H9 (cell line): ENCODE results near the gene CROCC2. TPM values are rescaled to one million over a fixed set of nuclear protein-coding genes. Genes with fewer than 3 reads are reported as not detected.
A peak's percentile ranks its signal among the peaks of the same experiment; 100 is the strongest.

Experiments
- DNase-seq: peaks from one replicate; pipeline ENCODE4 v3.0.0-alpha.2; 2017
- H2AFZ ChIP-seq: one replicate; pipeline ENCODE4 v1.6.1; 2013; ENCODE audit warnings: mild to moderate bottlenecking, low read length, control low read depth, moderate library complexity
- H2AK5ac ChIP-seq: 2 replicates; pipeline ENCODE4 v1.6.1; 2013; ENCODE audit warnings: low read length, control low read depth, mixed read lengths; ENCODE audit not compliant: insufficient read length
- H2BK120ac ChIP-seq: one replicate; pipeline ENCODE4 v1.6.1; 2013; ENCODE audit warnings: low read depth, mild to moderate bottlenecking, low read length, control low read depth, inconsistent platforms; ENCODE audit not compliant: poor library complexity, severe bottlenecking
- H2BK12ac ChIP-seq: 2 replicates; pipeline ENCODE4 v1.6.1; 2013; ENCODE audit warnings: low read length, control low read depth, mixed read lengths, low read depth; ENCODE audit not compliant: insufficient read length
- H2BK15ac ChIP-seq: 2 replicates; pipeline ENCODE4 v1.6.1; 2013; ENCODE audit warnings: low read depth, low read length, control low read depth
- H2BK20ac ChIP-seq: one replicate; pipeline ENCODE4 v1.6.1; 2013; ENCODE audit warnings: low read depth, mild to moderate bottlenecking, low read length, control low read depth, inconsistent platforms; ENCODE audit not compliant: poor library complexity, severe bottlenecking
- H2BK5ac ChIP-seq: 2 replicates; pipeline ENCODE4 v1.6.1; 2013; ENCODE audit warnings: low read length, control low read depth, mixed read lengths; ENCODE audit not compliant: insufficient read length
- H3K14ac ChIP-seq: 2 replicates; pipeline ENCODE4 v1.6.1; 2013; ENCODE audit warnings: low read length, control low read depth; ENCODE audit not compliant: insufficient read depth
- H3K18ac ChIP-seq: 2 replicates; pipeline ENCODE4 v1.6.1; 2013; ENCODE audit warnings: low read depth, mild to moderate bottlenecking, mixed read lengths, low read length, control low read depth; ENCODE audit not compliant: insufficient read length
- H3K23ac ChIP-seq: 2 replicates; pipeline ENCODE4 v1.6.1; 2013; ENCODE audit warnings: low read length, control low read depth, mixed read lengths, low read depth; ENCODE audit not compliant: insufficient read length
- H3K23me2 ChIP-seq: 2 replicates; pipeline ENCODE4 v1.6.1; 2013; ENCODE audit warnings: low read depth, mild to moderate bottlenecking, mixed read lengths, low read length, control low read depth; ENCODE audit not compliant: insufficient read length, poor library complexity, severe bottlenecking
- H3K27ac ChIP-seq: 2 replicates; pipeline ENCODE4 v1.5.1; 2013; ENCODE audit warnings: low read length, control low read depth, mixed read lengths, low read depth; ENCODE audit not compliant: insufficient read length
- H3K27me3 ChIP-seq: 2 replicates; pipeline ENCODE4 v1.6.1; 2013; ENCODE audit warnings: low read length, control low read depth, inconsistent platforms; ENCODE audit not compliant: insufficient read depth
- H3K4ac ChIP-seq: 2 replicates; pipeline ENCODE4 v1.6.1; 2013; ENCODE audit warnings: low read depth, mild to moderate bottlenecking, control low read depth, inconsistent platforms, low read length, moderate library complexity
- H3K4me1 ChIP-seq: 2 replicates; pipeline ENCODE4 v1.6.1; 2013; ENCODE audit warnings: low read length, control low read depth, inconsistent platforms; ENCODE audit not compliant: insufficient read depth
- H3K4me2 ChIP-seq: 2 replicates; pipeline ENCODE4 v1.6.1; 2013; ENCODE audit warnings: low read length, control low read depth, mixed read lengths; ENCODE audit not compliant: insufficient read length, insufficient read depth
- H3K56ac ChIP-seq: 2 replicates; pipeline ENCODE4 v1.6.1; 2013; ENCODE audit warnings: low read depth, mild to moderate bottlenecking, mixed read lengths, low read length, control low read depth; ENCODE audit not compliant: insufficient read length
- H3K79me1 ChIP-seq: 2 replicates; pipeline ENCODE4 v1.6.1; 2013; ENCODE audit warnings: low read depth, mild to moderate bottlenecking, moderate library complexity, low read length, control low read depth, inconsistent platforms; ENCODE audit not compliant: insufficient read depth, poor library complexity, severe bottlenecking
- H3K79me2 ChIP-seq: 2 replicates; pipeline ENCODE4 v1.6.1; 2013; ENCODE audit warnings: low read length, control low read depth, inconsistent platforms; ENCODE audit not compliant: insufficient read depth
- H3K9ac ChIP-seq: 2 replicates; pipeline ENCODE4 v1.6.1; 2013; ENCODE audit warnings: low read length, control low read depth, mixed read lengths; ENCODE audit not compliant: insufficient read length; ENCODE audit errors: extremely low read depth
- H3K9me3 ChIP-seq: one replicate; pipeline ENCODE4 v1.6.1; 2013; ENCODE audit warnings: low read depth, low read length, inconsistent platforms; ENCODE audit not compliant: control insufficient read depth
- H3T11ph ChIP-seq: one replicate; pipeline ENCODE4 v1.6.1; 2013; ENCODE audit warnings: mild to moderate bottlenecking, low read length, control low read depth, inconsistent platforms
- H4K20me1 ChIP-seq: one replicate; pipeline ENCODE4 v1.6.1; 2013; ENCODE audit not compliant: control insufficient read depth, insufficient read length, insufficient read depth
- H4K5ac ChIP-seq: 2 replicates; pipeline ENCODE4 v1.6.1; 2013; ENCODE audit warnings: low read depth, mild to moderate bottlenecking, mixed read lengths, low read length, control low read depth; ENCODE audit not compliant: insufficient read length
- H4K8ac ChIP-seq: replicated peaks from 2 replicates; pipeline ENCODE4 v1.6.1; 2013; ENCODE audit warnings: low read length, control low read depth, mixed read lengths, low read depth; ENCODE audit not compliant: insufficient read length
- H4K91ac ChIP-seq: 2 replicates; pipeline ENCODE4 v1.6.1; 2013; ENCODE audit warnings: low read depth, mild to moderate bottlenecking, moderate library complexity, mixed read lengths, low read length, control low read depth; ENCODE audit not compliant: insufficient read length
- H3K27ac Mint-ChIP-seq, 3 experiments: 2 replicates in 2 of 3; 3 replicates in 1 of 3; pipeline ENCODE4 v1.8.0; 2020 to 2021; ENCODE audit warnings: mixed read lengths in 3 of 3, mild to moderate bottlenecking in 1 of 3, moderate library complexity in 1 of 3
- H3K27me3 Mint-ChIP-seq: 2 replicates; pipeline ENCODE4 v1.8.0; 2021; ENCODE audit warnings: low read depth, mild to moderate bottlenecking, moderate library complexity, mixed read lengths
- H3K36me3 Mint-ChIP-seq, 3 experiments: 2 replicates in 2 of 3; 3 replicates in 1 of 3; pipeline ENCODE4 v1.8.0; 2020 to 2021; ENCODE audit warnings: low read depth in 3 of 3, mixed read lengths in 3 of 3; ENCODE audit not compliant: insufficient read depth in 1 of 3
- H3K4me1 Mint-ChIP-seq, 2 experiments: 2 replicates each; pipeline ENCODE4 v1.8.0; 2020; ENCODE audit warnings: mixed read lengths in 2 of 2
- H3K4me3 Mint-ChIP-seq, 2 experiments: 2 replicates in 1 of 2; 3 replicates in 1 of 2; pipeline ENCODE4 v1.8.0; 2020 to 2021; ENCODE audit warnings: mild to moderate bottlenecking in 2 of 2, mixed read lengths in 2 of 2, moderate library complexity in 1 of 2
- H3K9me3 Mint-ChIP-seq, 2 experiments: 2 replicates in 1 of 2; 3 replicates in 1 of 2; pipeline ENCODE4 v1.8.0; 2020; ENCODE audit warnings: mild to moderate bottlenecking in 2 of 2, mixed read lengths in 2 of 2, moderate library complexity in 1 of 2
- CTCF ChIP-seq: fragments of 200-600 bp; sonication (generic); conservative IDR thresholded peaks from 3 replicates; pipeline ENCODE4 v1.8.0; 2021; ENCODE audit warnings: antibody characterized with exemption, mild to moderate bottlenecking
- WGBS: extraction: QIAGEN DNeasy Blood & Tissue Kit; methylation state at CpG from one replicate; pipeline ENCODE4 v1.1.7; 2013; ENCODE audit warnings: missing lambda C conversion rate, low lambda C conversion rate, mixed read lengths; ENCODE audit not compliant: insufficient read length; ENCODE audit errors: extremely low coverage; 5-methylcytosine and 5-hydroxymethylcytosine counted together
- total RNA-seq: library from RNA; stranded (reverse); gene quantifications from 2 replicates; pipeline ENCODE4 v1.2.1, GENCODE V29; 2021

CROCC2 gene
- total RNA-seq, 1 experiment from 2014 or later = not detected

- Mint-ChIP-seq H3K27me3 (no peaks in the 10 kb centered on the region; the same call in none of the 2 replicates), H3K4me3 (no peak overlapping the region; a peak in 1 of 5 replicates), H3K9me3 (peaks cover 0 to 5% of the 10 kb centered on the region in 2 experiments; a peak in 2 of 5 replicates), H3K4me1 (0 out of 4 replicates have a peak, but pooled peaks cover 0 to 6% of the 10 kb centered on the region in 2 experiments), H3K27ac (no peak overlapping the region; a peak in 2 of 7 replicates), H3K36me3 (no peaks in the 10 kb centered on the region; a peak in 2 of 7 replicates)
- no peak overlapping the region for H2BK12ac ChIP-seq
- H3K4ac ChIP-seq = no peak overlapping the region
- H3K9me3 ChIP-seq = no peaks in the 10 kb centered on the region
- H2AFZ ChIP-seq = no peak overlapping the region
- DNase-seq = peak; percentile 24
- H2BK15ac ChIP-seq = no peak overlapping the region
- H3K56ac ChIP-seq = no peak overlapping the region
- H3T11ph ChIP-seq = no peak overlapping the region
- H2BK5ac ChIP-seq = no peak overlapping the region
- no peaks in the 10 kb centered on the region for H3K79me1 ChIP-seq
- no peaks in the 10 kb centered on the region for H3K23me2 ChIP-seq
- H3K23ac ChIP-seq = no peak overlapping the region
- H2BK20ac ChIP-seq = no peak overlapping the region
- H2BK120ac ChIP-seq = no peak overlapping the region
- TF ChIP-seq CTCF = no peak
- H4K20me1 ChIP-seq = no peaks in the 10 kb centered on the region
- no peak overlapping the region; the same call in 1 of the 2 replicates for H3K14ac ChIP-seq
- H4K8ac ChIP-seq = no peak overlapping the region
- H4K91ac ChIP-seq = no peak overlapping the region
- WGBS = no CpG with 5 or more reads among the region's 21 CpGs
- no peak overlapping the region for H3K18ac ChIP-seq
- no peaks in the 10 kb centered on the region for H3K79me2 ChIP-seq
- no peaks in the 10 kb centered on the region for H3K4me1 ChIP-seq
- H3K9ac ChIP-seq = no peak overlapping the region
- H4K5ac ChIP-seq = no peak overlapping the region
- no peak overlapping the region for H2AK5ac ChIP-seq
- no peaks in the 10 kb centered on the region for H3K27me3 ChIP-seq
- H3K27ac ChIP-seq = no peak overlapping the region
- no peak overlapping the region for H3K4me2 ChIP-seq
These were observed 48.8 kb upstream of the CROCC2 start for GRCh38 chr2:240857039-240858008.
